GM18858 (cell line): ENCODE measurements around the gene SLC4A7.
"Not testable (repeated sequence)": the region's sequence is repeated elsewhere in the genome, so short reads cannot be mapped to it uniquely, and the experiment has no call there.

Source experiments
- ATAC-seq: cut with Tn5 transposase; IDR thresholded peaks from one replicate; pipeline ENCODE4 v1.9.1; 2021; ENCODE audit not compliant: unreplicated experiment

SLC4A7 gene

DNA sequence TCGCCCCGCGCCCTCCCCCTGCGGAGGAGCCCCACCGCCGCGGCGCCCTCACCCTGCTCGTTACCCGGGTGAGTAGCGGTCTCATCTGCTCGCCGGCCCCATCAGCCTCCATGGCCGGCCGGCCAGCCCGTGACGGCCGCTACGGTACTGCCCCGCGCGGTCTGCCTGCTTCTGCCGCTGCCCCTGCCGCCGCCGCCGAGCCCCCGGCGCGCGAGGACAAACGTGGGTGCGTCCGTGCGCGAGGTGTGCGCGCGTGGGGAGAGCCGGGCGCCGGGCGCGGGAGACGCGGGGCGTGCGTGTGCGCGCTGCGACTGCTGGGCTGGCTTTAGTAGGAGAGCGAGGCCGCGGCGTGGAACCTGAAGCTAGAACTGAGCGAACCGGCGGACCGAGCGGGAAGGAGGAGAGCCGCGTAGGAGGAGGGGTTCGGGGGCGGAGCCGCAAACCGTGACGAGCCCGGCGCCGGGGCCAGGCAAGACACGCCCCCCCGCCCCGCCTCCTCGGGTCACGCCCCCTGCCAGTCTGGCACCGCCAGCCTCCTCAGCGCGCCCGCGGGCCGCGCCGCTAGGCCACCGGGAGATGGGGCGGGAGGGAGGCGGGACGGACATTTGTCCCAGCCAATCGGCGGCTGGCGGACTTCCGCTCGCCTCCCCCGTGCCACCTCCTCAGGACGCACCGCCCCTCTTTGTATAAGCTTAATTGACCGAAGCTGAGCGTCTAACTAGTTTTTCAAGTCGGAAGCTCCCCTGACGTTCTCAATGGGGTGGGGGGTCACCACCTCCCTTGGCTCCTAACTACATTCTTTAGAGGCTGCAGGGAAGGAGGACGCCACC lies at the start of gene SLC4A7:
TSS of gene SLC4A7 (minus strand) at position 370 of the 830 bp plus-strand sequence. CDS start at position 112, 258 bp downstream.
- ATAC-seq = peak; percentile 89

DNA sequence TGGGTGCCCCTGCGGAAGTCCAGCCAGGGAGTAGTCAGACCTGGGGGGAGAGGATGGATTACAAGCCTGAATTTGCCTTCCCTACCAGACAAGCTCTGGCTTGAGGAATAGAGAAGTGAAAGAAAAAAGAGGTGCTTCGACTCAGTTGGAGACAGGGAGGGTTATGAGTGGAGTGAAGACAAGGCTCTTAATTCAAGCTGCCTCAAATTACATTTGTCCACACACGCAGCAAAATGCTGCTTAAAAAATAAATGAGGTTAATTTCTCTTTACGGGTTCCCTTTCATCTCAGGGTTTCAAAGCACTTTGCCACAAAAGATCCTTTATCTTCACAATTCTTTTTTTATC lies 49.0 kb upstream of the SLC4A7 start:
- ATAC-seq = no peak

DNA sequence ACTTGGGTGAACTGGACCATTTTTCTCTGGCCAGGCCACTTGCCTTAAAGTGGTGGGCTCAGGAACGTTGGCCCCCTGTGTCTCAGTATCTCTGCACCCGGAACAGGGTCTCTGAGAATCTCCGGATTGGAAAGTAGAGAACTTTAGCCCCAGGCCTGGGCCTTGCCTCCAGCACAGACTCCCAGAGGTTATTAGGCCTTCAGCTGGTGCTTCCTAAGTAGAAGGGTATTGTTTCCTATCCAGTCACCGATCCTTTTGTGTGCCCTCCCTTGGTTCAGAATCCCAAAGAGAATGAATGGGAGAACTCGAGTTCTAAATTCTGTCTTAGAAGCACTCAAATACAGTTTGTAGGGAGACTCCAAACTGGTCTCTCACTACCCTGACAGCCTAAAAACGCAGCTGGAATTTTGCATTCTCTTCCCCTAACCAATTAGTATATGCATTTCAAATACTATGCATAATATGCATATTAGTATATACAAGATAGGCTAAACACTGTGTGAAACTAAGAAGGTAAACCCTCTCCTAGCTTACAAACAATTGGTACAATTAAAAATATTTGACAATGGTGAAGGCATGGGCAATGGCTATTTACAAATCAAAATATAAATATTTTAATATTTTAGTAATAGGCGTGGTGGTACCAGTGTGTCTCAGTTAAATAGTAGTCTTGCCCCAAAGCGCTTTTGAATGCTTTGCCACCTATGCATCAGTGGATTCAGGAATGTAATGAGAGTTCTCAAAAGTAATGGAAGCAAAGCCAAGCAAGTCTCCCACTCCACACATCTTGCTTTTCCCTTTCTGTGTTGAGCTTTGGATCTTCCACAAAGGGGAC lies 48.5 kb upstream of the SLC4A7 start:
- no peak for ATAC-seq

DNA sequence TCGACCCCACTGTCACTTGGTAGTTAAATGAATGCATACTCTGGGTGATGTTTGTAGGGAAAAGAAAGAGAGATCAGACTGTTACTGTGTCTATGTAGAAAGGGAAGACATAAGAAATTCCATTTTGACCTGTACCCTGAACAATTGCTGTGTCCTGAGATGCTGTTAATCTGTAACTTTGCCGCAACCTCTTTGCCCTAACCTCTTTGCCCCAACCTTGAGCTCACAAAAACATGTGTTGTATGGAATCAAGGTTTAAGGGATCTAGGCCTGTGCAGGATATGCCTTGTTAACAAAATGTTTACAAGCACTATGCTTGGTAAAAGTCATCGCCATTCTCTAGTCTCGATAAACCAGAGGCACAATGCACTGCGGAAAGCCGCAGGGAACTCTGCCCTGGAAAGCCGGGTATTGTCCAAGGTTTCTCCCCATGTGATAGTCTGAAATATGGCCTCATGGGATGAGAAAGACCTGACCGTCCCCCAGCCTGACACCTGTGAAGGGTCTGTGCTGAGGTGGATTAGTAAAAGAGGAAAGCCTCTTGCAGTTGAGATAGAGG lies 47.1 kb upstream of the SLC4A7 start:
- ATAC-seq = not testable (repeated sequence)

DNA sequence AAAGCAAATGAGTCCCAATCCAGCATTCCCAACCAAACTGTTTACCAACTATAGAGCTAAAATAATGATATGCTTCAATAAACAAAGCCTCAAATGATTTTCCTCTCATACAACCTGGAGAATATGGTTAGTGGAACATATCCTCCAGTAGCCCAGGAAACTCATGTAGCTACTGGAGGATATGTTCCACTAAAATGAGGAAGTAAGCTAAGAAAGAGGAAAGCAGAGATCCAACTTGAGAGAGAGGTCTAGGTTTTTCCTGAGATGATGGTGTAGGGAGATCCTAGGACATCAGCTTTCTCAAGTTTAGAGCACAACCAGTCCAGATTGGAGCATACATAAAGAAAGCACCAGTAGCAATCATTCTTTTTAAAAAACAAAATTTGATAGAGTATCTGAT lies 44.6 kb upstream of the SLC4A7 start:
- no peak for ATAC-seq

DNA sequence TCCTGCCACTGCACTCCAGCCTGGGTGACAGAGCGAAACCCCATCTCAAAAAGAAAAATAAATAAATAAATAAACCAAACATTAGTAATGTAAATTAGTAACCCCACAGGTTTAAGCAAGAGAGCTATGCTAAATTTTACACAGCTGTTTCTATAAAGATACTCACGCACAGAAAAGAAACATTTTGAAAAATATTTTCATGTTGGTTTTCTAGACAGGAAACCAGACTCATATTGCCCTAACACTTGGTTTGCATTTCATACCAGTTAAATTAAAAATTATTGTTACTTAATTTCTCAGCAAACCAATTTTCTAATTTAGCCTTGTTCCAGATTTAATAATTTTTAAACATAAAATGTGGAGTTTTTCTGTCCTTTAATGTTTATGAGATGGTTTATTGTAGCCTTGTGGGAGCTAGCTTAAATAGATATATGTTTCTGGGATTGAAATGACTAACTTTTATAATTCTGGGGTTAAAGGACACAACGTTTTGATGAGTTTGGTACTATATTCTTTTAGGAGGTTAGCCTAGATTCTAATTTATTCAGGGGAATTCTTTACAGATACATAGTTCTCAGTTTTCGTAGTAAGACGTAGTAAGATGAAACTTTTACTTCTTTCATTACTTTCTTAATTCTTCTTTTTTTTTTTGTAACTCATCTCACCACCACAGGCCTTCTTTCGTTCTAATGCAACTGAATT lies 42.6 kb upstream of the SLC4A7 start:
- ATAC-seq = no peak

DNA sequence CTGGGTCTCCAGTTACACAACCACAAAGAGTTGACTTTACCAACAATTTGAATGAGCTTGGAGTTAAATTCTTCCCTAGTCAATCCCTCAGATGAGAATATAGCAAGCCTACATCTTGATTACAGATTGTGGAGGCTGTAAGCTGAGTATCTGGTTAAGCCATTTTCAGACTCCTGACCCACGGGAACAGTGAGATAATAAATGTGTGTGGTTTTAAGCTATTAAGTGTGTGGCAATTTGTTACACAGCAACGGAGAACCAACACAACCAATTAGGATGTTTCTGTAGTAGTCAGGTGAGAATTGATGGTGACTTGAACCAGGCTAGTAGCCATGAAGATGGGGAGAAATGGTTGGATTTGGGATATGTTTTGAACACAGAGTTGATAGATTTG lies 37.7 kb upstream of the SLC4A7 start:
- no peak for ATAC-seq

DNA sequence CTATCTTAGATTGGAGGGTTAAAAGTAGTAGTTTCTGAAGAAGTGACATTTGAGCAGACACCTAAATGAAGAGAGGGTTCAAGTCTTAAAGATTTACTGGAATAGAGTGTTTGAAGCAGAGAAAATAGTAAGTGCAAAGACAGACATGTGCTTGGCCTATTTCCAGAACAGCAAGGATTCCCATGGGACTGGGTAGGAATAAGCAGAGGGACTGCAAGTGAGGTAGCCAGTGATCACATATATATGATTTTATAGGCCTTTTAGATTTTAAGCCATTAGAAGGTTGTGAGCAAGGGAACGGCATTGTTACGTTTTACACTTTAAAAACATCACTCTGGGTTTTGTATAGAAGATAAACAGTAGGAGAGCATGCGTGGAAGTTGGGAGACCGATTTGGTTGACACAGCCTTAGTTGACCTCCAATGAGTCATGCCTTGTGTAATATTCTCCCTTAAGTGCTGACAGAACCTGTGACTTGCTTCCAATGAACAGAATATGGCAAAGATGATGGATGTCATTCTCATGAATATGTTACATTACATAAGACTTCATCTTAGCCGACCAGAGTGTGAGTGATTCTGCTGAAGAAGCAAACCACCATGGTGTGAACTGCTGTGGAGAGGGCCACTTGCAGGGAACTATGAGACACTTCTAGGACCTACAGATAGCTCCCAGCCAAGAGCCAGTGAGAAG lies 37.1 kb upstream of the SLC4A7 start:
- ATAC-seq = no peak

DNA sequence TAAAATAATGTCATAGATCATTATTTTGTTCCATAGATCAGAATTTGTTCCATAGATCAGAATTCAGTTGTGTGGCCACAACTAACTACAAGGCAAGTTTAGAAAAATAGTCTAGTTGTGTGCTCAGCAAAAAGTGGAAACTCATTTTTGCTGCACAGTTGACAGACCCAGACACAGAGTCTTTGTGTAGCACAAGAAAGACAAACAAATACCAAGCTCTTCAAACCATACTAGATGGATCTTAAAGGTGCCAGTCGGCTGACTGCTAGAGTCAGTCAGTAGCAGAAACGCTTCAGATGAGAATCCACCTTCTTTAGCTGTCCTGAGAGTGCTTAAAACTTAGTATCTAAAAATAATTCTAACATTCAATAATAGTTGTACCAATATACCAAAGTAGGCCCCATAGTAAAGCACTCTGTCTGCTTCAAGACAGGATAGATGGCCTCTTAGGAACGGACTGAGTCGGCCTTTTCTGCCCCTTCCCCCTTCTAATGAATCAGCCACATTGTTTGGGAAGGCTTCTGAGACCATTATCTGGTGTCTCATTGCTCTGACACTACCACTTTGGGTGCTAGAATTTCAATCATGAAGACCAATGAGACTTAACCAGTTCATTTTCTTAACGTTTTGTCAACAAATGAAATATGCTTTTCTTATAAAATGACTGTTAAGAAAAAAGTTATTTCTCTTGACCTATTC lies 27.7 kb upstream of the SLC4A7 start:
- no peak for ATAC-seq

DNA sequence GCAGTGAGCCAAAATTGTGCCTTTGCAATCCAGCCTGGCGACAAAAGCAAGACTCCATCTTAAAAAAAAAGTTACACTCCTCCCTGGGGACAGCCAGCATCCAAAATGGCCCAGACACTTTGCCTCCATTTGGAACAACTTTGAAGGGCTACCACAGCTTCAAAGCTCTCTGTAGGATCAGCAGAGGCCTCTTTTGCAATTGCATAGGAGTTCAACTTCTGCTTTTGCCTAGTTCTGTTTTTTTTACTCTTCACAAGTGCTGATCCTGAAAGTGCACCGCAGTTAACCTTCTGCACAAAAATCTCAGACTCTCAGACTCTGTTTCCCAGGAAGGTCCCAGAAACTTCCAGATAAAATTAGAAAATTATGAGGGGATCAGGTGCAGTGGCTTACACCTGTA lies 25.2 kb upstream of the SLC4A7 start:
- no peak for ATAC-seq

DNA sequence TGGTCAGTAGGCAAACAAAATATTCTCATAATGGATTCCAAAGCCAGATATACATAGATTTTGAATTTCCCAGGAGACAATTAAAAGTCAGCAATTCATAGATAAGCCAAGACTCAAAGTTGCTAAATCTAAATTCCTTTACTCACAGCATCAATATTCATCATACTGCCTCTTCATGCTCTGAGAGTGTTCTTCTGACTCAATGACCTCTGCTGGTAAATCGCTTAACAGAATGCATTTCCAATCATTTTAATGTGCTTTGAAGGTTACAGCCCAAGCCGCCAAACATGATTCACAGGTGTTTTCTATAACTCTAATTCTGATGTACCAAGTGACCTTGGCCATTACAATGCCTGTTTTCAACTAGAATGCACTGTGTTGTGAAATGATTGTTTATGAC lies 24.2 kb upstream of the SLC4A7 start:
- ATAC-seq = no peak

DNA sequence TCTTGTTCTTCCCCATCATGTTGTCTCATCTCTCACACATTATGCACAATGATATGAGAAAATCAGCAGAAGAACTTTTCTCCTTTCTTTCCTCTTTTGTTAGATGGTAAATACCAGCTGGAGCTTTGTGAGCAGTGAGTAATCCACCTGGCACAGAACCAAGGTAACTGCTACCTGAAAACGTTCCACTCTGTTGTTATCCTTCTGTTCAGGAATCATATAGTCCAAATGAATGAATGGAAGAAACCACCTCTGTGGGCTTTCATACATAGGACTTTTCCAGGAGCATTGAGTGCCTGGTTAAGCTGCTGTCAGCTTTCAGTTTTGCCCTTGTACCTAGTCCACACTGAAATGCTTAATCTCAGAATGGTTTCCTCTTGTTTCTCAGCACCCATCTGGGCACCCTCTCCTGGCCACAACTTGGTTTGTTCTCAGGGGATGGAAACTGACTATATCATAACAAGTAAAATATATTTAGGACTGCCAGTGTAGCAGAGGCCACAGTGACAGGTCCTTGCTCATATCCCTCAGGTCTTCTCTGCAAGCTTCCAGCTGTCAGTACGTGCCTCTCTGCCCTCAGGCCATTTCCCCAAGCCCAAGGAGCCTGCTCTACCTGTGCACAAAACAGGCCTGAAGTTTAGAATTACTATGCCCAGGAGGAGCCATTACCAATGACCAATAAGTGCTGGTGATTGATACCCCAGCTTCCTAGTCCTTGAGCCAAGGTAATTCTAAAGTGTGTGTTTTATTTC lies 23.5 kb upstream of the SLC4A7 start:
- no peak for ATAC-seq

DNA sequence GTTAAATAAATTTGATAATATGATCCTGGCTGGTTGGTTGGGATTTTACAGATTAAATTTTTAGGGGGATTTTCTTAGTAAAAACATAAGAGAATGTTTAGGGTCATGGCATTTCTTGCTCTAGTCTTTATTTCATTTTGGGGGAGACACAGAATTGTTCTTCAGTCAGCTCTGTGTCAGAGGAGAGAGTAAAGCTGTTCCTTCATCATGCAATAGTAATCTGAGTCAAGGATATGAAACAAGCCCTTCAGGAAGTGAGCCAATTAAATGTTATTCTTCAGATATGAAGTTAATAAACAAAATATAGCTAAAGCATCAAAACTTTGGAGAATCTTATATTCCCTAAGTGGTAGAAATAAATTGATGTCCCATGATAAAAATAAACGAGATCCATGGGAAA lies 22.9 kb upstream of the SLC4A7 start:
- no peak for ATAC-seq

DNA sequence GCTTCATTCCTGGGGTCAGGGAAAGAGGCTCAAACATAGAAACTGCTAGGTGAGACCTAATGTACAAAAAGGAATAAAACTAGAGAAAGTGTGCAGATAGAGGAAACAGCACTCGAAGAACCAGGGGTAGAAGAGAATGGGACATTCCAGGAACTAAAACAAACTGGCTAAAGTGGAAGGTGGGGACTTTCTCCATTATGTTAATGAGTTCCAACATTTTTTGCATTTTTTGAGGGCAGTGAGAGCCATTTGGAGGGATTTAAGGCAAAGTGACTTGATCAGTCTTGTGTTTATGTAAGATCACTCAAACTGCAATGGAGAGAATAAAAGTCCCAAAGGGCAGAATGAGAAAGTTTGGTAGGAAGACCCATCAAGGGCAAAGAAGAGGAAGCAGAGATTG lies 20.6 kb upstream of the SLC4A7 start:
- ATAC-seq = no peak

DNA sequence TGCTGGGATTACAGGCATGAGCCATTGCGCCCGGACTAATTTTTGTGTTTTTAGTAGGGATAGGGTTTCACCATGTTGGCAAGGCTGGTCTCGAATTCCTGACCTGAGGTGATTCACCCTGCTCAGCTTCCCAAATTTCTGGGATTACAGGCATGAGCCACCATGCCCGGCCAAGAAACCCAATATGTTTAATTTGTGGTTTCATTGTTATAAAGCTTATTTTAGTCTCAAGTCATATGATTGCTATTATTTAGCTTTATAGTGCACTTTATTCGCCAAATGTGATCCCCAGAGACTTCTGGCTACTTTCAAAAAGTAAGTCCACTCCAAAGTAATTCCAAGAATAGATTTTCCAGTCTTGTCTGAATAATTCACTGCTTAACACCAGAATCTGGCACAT lies 19.3 kb upstream of the SLC4A7 start:
- ATAC-seq = no peak

DNA sequence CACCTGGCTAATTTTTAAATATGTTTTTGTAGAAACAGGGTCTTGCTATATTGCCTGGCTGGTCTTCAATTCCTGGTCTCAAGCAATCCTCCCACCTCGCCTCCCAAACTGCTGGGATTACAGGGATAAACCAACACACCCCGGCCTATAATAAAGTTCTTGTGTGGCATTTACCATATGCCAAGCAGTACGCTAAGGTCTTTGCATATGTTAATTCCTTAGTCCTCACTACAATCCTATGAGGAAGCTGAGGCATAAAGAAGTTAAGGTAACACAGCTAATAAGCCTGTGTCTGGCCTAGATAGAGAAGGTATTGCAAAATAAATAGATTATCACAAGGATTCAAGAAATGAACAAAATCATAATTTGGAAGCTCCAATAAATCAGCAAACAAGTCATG lies 17.6 kb upstream of the SLC4A7 start:
- no peak for ATAC-seq

DNA sequence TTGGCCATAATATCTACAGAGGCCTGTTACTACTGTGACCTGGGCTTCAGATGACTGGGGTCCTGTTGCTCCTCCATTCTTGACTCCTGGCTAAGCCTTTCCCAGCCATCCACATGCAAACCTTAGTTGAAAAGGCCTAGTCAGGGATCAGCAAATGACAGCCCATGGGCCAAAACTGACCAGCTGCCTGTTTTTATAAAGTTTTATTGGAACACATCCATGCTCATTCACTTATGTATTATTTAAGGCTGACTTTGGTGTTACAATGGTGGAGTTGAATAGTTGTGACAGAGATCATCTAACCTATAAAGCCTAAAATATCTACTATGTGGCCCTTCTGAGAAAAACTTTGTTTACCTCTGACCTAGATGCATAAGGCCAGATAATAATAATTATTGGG lies 16.8 kb upstream of the SLC4A7 start:
- ATAC-seq = no peak

DNA sequence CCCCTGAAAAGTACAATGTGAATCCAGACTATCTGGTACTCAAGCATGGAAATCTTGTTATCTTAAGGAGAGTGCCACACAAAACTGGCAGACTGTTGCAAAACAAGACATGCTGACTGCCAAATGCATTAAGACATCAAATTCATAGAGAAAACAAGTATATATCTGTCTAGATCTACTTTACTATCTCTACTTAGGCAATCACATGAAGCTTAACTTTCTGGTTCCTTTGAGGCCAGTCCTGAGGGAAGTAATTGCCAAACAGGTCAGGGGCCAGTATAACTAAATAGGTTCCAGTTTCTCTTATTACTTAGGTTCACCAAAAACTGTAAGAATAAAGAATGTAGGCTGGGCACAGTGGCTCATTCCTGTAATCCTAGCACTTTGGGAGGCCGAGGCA lies 15.9 kb upstream of the SLC4A7 start:
- ATAC-seq = no peak

DNA sequence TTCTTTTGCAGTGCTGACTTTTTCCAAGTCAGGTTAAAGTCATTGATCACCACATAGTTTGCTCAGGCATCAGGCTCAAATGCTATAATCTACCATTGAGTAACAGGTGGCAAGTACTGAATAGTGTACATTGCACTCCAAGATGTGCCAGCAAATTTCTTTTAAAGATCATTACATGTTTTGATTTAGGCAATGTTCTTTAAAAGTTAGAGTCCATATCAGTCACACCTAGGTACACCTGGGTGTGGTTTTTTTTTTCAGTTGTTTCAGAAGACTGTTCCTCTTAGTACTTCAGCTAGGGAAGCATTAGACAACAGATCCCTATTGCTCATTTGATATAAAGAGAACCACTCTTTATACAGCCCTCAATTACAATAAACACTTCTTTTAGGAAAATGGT lies 10.6 kb upstream of the SLC4A7 start:
- no peak for ATAC-seq

DNA sequence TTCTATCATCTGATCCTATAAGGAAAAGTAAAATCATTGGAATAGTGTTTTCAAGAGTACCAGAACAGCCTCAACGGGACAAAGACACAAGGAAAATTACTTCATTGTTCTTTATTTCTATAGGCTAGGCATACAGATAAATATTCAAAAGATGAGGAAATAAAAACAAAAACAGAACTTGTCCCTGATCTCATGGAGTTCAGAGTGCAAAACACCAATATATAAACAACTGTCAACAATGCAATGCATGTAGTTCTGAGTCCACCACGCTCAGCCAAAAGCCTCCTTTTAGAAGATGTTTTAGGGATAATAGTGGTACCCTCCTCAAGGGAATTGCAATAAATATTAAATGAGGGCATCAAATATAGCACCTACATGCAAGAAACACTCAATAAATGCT lies 4.6 kb upstream of the SLC4A7 start:
- ATAC-seq = no peak
